HG03135 (cell line): ENCODE results near the gene TDRD9.
"Not testable (repeated sequence)": the region's sequence is repeated elsewhere in the genome, so short reads cannot be mapped to it uniquely, and the experiment has no call there.

ENCODE experiments used
- ATAC-seq: cut with Tn5 transposase; IDR thresholded peaks from one replicate; pipeline ENCODE4 v1.9.1; 2021; ENCODE audit warnings: mild to moderate bottlenecking, moderate library complexity; ENCODE audit not compliant: unreplicated experiment

The TDRD9 gene

GRCh38 chr14:103974575-103974974 lies 46.3 kb downstream of the TDRD9 start:
- no peak for ATAC-seq

DNA sequence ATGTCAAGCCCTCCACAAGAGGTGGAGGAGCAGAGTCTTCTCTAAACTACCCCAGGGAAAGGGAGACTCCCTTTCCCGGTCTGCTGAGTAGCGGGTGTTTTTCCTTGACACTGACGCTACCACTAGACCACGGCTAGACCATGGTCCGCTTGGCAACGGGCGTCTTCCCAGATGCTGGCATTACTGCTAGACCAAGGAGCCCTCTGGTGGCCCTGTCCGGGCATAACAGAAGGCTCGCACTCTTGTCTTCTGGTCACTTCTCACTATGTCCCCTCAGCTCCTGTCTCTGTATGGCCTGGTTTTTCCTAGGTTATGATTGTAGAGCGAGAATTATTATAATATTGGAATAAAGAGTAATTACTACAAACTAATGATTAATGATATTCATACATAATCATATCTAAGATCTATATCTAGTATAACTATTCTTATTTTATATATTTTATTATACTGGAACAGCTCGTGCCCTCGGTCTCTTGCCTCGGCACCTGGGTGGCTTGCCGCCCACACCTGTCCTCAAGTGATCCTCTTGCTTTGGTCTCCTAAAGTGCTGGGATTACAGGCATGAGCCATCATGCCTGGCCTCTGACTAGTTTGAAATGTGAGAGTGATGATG lies 52.5 kb downstream of the TDRD9 start:
- not testable (repeated sequence) for ATAC-seq

DNA sequence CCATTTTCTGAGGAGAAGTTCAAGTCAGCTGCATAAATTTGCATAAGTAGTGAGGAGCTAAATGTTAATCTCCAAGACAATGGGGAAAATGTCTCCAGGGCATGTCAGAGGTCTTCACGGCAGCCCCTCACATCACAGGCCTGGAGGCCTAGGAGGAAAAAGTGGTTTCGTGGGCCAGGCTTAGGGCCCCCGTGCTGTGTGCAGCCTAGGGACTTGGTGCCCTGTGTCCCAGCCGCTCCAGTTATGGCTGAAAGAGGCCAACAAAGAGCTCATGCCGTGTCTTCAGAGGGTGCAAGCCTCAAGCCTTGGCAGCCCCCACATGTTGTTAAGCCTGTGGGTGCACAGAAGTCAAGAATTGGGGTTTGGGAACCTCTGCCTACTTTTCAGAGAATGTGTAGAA lies 55.9 kb downstream of the TDRD9 start:
- ATAC-seq = no peak

- no peak for ATAC-seq
Measured at GRCh38 chr14:103989034-103989433, 60.8 kb downstream of the TDRD9 start.

DNA sequence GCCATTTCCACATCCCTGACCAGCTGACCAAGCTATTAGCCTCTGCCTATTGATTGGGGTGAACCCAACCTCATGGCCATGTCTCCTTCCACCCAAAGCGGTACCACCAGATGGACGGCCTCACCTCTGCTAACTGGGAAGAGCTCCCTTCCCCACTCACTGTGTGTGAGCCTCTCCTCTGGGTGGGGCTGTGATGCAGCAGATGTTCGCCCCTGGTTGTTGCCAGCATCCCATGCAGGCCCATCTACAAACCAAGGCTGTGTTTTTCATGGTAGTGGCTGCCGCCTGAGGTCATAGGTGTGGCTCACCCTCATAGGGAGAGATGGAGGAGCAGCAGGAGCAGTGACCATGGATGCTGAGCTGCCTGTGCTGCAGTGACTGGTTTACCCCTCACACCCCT lies 61.7 kb downstream of the TDRD9 start:
- no peak for ATAC-seq

- no peak for ATAC-seq
Measured at GRCh38 chr14:103994535-103995184, 66.4 kb downstream of the TDRD9 start.

DNA sequence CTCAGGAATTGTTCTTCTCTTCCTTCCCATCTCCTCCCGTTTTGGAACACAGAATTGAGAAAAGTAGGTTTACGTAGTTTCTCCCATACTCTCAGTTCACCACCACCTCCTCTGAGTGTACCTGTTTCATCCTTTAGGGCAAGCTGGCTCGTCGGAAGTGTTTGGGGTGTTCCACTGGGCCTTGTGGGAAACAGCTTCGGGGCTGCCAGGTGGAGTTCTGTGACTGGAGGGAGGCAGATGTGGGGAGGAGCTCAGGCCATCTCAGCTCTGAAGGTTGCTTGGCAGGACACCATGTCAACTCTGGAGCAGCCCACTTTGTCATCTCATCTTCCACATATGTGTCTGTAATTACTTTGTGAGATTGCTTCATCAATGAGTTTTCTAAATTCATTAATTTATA lies 67.6 kb downstream of the TDRD9 start:
- no peak for ATAC-seq

DNA sequence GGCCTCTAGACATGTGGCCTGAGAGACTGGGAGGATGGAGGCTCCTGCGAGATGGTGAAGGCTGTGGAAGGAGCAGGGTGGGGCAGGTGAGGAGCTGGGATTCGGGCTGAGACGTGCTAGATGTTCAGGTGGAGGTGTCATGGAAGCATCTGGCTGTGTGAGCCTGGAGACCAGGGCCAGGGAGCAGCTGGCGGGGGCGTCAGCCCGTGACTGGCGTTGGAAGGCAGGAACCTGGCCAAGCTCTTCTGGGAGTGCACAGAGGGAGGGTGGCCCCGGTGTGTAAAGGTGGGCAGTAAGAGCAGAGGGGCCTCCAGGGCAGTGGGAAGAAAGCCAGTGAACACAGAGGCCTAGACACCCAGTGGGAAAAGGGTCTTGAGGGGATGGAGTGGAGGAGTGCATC lies 69.1 kb downstream of the TDRD9 start:
- no peak for ATAC-seq

- no peak for ATAC-seq
Measured at GRCh38 chr14:103998027-103998426, 69.8 kb downstream of the TDRD9 start.

DNA sequence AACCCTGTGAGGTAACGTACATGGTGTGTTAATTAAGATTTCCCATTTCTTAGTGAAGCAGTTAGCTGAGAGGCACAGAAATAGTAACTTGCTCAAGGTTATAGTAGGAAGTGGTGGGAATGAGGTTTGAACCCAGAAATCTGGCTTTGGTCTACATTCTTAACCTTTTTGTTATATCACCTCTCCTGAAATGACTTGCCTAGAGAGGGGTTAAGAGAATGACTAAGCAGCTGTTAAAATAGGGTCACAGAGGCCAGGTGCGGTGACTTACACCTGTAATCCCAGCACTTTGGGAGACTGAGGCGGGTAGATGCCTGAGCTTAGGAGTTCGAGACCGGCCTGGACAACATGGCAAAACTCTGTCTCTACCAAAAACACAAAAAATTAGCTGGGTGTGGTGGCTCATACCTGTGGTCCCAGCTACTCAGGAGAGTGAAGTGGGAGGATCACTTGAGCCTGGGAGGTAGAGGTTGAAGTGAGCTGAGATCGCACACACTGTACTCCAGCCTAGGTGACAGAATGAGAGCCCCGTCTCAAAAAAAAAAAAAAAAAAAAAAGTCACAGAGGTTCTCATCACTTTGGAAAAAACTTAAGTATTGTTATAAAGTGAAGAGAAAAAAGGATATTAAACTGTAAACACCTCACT lies 71.7 kb downstream of the TDRD9 start:
- no peak for ATAC-seq

DNA sequence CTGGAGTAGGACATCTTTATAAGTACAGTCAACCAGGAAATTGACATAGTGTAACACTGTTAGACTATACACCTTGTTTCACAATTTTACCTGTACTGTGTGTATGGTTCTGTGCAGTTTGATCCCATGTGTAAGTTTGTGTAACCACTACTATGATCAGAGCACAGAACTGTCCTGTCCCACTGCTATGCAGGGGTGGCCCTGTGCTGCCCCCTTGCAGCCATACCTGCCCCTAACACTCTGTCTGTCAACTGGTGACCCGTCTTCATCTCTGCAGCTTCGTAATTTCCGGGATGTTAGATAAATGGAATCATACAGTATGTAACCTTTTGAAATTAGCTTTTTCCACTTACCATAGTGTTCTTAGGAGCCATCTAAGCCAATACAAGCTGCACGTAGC lies 72.7 kb downstream of the TDRD9 start:
- ATAC-seq = no peak

- no peak for ATAC-seq
Measured at GRCh38 chr14:104003616-104004015, 75.4 kb downstream of the TDRD9 start.

DNA sequence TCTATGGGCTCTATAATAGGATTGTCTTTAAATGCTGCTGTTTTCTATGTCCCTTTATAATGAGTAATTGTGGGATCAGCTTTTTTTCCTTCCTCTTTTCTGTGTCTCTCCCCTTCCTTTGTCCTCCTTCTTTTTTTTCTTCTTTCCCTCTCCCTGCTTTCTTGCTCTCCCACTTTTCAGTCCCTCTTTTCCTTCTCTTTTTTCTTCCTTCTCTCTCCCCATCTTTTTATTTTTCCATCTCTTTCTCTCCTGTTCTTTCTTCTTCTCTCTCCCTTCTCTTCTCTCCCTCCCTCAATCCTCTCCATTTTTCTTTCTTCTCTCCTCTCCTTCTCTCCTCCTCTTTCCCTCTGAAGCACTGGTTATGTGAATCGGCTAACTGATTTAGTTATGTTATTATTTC lies 76.6 kb downstream of the TDRD9 start:
- no peak for ATAC-seq

- ATAC-seq = no peak
Measured at GRCh38 chr14:104005489-104005888, 77.2 kb downstream of the TDRD9 start.

GRCh38 chr14:104007121-104007520 lies 78.9 kb downstream of the TDRD9 start:
- ATAC-seq = no peak

DNA sequence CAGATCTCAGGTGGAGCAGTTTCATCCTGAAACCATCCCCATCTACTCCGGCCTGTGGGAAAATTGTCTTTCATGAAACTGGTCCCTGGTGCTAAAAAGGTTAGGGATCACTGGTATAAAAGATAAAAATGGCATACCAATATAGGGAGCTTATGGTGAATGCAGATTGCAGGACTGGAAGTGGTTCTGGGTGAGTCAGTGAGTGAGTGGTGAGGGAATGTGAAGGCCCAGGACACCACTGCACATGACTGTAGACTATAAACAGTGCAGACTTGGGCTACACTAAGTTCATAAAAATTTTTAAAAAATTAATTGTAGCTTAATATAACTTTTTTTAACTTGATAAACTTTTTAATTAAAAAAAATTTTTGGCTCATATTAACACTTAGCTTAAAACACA lies 81.0 kb downstream of the TDRD9 start:
- ATAC-seq = no peak

DNA sequence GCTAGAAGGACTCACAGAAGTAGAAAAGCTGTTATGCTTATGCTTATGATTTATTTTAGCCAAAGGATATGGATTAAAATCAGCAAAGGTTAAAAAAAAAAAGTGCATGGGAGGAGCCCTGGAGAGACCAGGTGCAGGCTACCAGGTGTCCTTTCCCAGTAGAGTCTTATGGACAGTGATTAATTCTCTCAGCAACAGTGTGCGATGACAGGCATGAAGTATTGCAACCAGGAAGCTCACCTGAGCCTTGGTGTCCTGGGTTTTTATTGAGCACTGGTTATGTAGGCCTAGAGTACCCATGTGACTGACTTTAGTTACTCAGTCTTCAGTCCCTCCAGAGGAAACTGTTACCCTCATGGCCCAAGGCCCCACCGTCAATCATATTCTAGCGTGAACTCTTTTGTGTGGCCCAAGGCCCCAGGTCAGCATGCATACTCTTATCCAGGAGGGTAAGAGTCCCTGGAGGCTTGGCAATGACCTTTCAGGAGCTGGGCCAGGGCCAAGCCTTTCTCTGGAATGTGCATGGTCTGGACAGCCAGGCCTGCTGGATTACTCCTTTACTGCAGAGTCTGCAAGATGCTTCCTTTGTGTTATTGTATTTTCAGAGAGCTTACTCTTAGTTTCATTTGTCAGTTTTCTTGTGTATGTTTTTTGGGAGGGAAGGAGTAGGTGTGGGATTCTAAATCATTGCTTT lies 83.7 kb downstream of the TDRD9 start:
- ATAC-seq = no peak

DNA sequence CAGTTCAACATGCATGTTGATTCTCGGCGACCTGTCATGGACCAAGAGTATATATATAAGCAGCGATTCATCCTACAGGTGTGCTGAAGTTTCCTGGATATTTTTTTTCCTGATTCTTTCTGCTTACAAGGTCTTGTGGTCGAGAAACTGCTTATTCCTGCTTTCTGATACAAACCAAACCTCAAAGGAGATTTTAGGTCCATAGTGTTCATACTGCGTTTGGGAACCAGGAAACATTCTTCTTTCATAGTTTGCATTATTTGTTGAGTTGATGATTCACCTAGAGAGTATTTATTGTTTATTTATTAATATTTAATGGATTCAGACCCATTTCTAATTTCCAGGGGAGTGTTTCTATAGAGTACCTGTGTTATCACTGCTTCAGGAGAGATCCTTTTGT lies 86.5 kb downstream of the TDRD9 start:
- ATAC-seq = no peak

DNA sequence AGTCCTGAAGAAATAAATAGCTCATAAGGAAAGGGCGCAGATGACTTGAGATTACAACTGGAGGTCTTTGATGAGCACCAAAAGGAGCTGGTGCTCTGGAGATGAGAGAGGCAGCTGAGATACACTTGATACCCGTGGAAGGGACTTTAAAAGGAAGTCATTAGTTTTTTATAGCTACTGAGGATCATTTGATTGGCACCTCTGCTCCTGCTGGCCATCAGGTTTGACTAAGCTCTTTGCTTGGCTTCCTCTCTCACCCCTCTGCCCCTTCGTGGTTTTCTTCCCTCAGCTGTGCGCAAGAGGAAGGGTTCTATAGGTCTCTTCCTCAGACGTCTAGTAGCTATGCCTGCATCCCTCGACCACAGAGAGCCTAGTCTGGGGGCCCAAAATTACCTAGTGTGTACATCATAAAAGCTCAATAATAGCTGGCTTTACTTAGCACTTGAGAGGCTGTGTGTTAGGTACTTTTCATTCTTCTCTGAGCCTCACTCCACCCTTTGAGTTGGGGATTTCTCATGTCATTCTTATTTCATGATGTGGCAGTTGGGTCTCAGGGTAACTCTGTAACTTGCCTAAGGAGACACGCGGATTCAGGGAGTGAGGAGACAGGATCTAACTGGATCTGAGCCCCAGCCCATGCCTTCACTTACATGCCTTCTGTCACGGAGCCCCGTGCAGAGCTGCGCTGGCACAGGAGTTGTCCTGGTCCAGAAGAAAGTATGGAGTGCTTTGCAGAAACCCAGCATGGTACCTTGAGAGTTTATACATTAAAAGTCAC lies 88.8 kb downstream of the TDRD9 start:
- no peak for ATAC-seq

DNA sequence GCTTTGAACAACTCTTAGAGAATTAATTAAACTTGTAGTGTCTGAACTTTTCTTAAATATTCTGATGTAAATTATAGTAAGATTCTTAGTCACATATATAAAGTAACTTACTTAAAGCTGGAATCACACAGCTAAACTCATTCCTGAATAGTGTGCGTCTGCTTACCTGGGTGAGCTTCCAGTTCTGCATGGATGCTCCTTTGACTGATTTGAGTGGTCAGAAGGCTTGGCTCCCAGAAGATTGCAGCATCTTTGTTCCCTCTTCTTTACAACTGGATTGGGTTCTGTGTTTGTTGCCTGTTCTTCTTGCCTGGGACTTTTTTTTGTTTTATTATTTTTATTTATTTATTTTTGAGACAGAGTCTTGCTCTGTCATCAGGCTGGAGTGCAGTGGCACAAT lies 90.8 kb downstream of the TDRD9 start:
- ATAC-seq = no peak

GRCh38 chr14:104019806-104020205 lies 91.5 kb downstream of the TDRD9 start:
- no peak for ATAC-seq
